CD14-positive monocyte (primary cell): Measurements from ENCODE around the gene MSN. TPM values are rescaled to one million over a fixed set of nuclear protein-coding genes. Genes with fewer than 3 reads are reported as not detected.
A peak's percentile ranks its signal among the peaks of the same experiment; 100 is the strongest.

Experiments
- DNase-seq, 3 donors: peaks; one replicate each; pipeline ENCODE4 v3.0.0-alpha.2; 2011 to 2022
- H2AFZ ChIP-seq: 2 replicates; pipeline ENCODE4 v1.6.0; 2012; ENCODE audit warnings: mild to moderate bottlenecking, low read depth, low read length, inconsistent platforms; ENCODE audit not compliant: insufficient read depth, poor library complexity, severe bottlenecking
- H3K27ac ChIP-seq, 2 donors: 1 replicate in 1 of 2; 2 replicates in 1 of 2; pipeline ENCODE4 v1.5.1; 2012 to 2013; ENCODE audit warnings: low read length in 2 of 2, control low read depth in 1 of 2, inconsistent platforms in 1 of 2, low read depth in 1 of 2, mild to moderate bottlenecking in 1 of 2
- H3K27me3 ChIP-seq, 2 donors: one replicate each; pipeline versions ENCODE4 v1.6.0 to v1.6.1; 2011 to 2013; ENCODE audit warnings: low read length in 2 of 2; ENCODE audit not compliant: control insufficient read depth in 2 of 2, insufficient read depth in 2 of 2
- H3K36me3 ChIP-seq, 2 donors: replicated peaks in 1 of 2; 1 replicate in 1 of 2; 2 replicates in 1 of 2; pipeline versions ENCODE4 v1.5.1 to v1.6.1; 2012 to 2013; ENCODE audit warnings: low read length in 2 of 2, control low read depth in 1 of 2, inconsistent platforms in 1 of 2, mild to moderate bottlenecking in 1 of 2; ENCODE audit not compliant: insufficient read depth in 2 of 2, control insufficient read depth in 1 of 2
- H3K4me1 ChIP-seq, 2 donors: 1 replicate in 1 of 2; 2 replicates in 1 of 2; pipeline versions ENCODE4 v1.5.1 to v1.6.1; 2012 to 2013; ENCODE audit warnings: low read length in 2 of 2, control low read depth in 1 of 2, inconsistent platforms in 1 of 2, mild to moderate bottlenecking in 1 of 2, moderate library complexity in 1 of 2; ENCODE audit not compliant: insufficient read depth in 2 of 2, control insufficient read depth in 1 of 2
- H3K4me2 ChIP-seq: replicated peaks from 2 replicates; pipeline ENCODE3; 2012; ENCODE audit warnings: low read length, moderate library complexity, mild to moderate bottlenecking; ENCODE audit not compliant: poor library complexity, severe bottlenecking; ENCODE audit errors: extremely low read depth
- H3K4me3 ChIP-seq, 3 experiments: fragments of 200-600 bp in 1 of 3; sonication (generic) in 1 of 3; replicated peaks in 1 of 3; 1 replicate in 2 of 3; 2 replicates in 1 of 3; pipeline ENCODE4 v1.5.1; 2011 to 2013; ENCODE audit warnings: low read length in 3 of 3, mild to moderate bottlenecking in 3 of 3, control low read depth in 2 of 3, low read depth in 2 of 3, inconsistent platforms in 1 of 3, moderate library complexity in 1 of 3
- H3K79me2 ChIP-seq: 2 replicates; pipeline ENCODE4 v1.6.0; 2012; ENCODE audit warnings: mild to moderate bottlenecking, control low read depth, inconsistent platforms, low read length, moderate library complexity; ENCODE audit not compliant: insufficient read depth
- H3K9ac ChIP-seq: 2 replicates; pipeline ENCODE4 v1.6.0; 2017; ENCODE audit warnings: low read length, mild to moderate bottlenecking; ENCODE audit not compliant: insufficient read depth, poor library complexity, severe bottlenecking
- H3K9me3 ChIP-seq, 2 donors: replicated peaks in 1 of 2; 1 replicate in 1 of 2; 2 replicates in 1 of 2; pipeline versions ENCODE4 v1.5.1 to v1.6.1; 2012 to 2013; ENCODE audit warnings: low read length in 2 of 2, control low read depth in 1 of 2; ENCODE audit not compliant: control insufficient read depth in 1 of 2, insufficient read depth in 1 of 2
- H4K20me1 ChIP-seq: 2 replicates; pipeline ENCODE4 v1.6.0; 2012; ENCODE audit warnings: mild to moderate bottlenecking, low read length, control low read depth, moderate library complexity; ENCODE audit not compliant: insufficient read depth
- H3K27ac Mint-ChIP-seq, 7 donors: one replicate each; pipeline ENCODE4 v1.8.0; 2020; ENCODE audit warnings: mild to moderate bottlenecking in 7 of 7, mixed read lengths in 7 of 7, moderate library complexity in 6 of 7, inconsistent platforms in 2 of 7
- H3K27me3 Mint-ChIP-seq, 3 donors: one replicate each; pipeline ENCODE4 v1.8.0; 2021 to 2022; ENCODE audit warnings: low read depth in 3 of 3, mild to moderate bottlenecking in 3 of 3, mixed read lengths in 3 of 3, moderate library complexity in 3 of 3, inconsistent platforms in 1 of 3
- H3K36me3 Mint-ChIP-seq, 2 donors: one replicate each; pipeline ENCODE4 v1.8.0; 2020; ENCODE audit warnings: mixed read lengths in 2 of 2, inconsistent platforms in 1 of 2, mild to moderate bottlenecking in 1 of 2
- H3K4me1 Mint-ChIP-seq: one replicate; pipeline ENCODE4 v1.8.0; 2020; ENCODE audit warnings: mild to moderate bottlenecking, mixed read lengths
- H3K4me3 Mint-ChIP-seq, 2 donors: one replicate each; pipeline ENCODE4 v1.8.0; 2020; ENCODE audit warnings: mild to moderate bottlenecking in 2 of 2, mixed read lengths in 2 of 2, moderate library complexity in 1 of 2
- H3K9me3 Mint-ChIP-seq, 7 donors: one replicate each; pipeline ENCODE4 v1.8.0; 2020 to 2022; ENCODE audit warnings: mixed read lengths in 7 of 7, mild to moderate bottlenecking in 6 of 7, moderate library complexity in 6 of 7, inconsistent platforms in 2 of 7
- WGBS: methylation state at CpG from one replicate; pipeline ENCODE4 v1.1.5; 2013; ENCODE audit warnings: missing lambda C conversion rate; ENCODE audit not compliant: insufficient coverage; 5-methylcytosine and 5-hydroxymethylcytosine counted together
- intact Hi-C, 2 donors: fragments of 100-400 bp; cut with micrococcal nuclease; formaldehyde crosslinking; loops; one replicate each; pipeline versions ENCODE4 v1.15.0 to v1.15.1; 2023
- polyA plus RNA-seq, 3 donors: library from polyadenylated mRNA; depleted of rRNA in 1 of 3; unstranded in 2 of 3; stranded (reverse) in 1 of 3; fragments of 300-500 nt in 2 of 3; fragments of >200 nt in 1 of 3; fragmentation: Illumina TruSeq in 2 of 3; gene quantifications; 1 replicate in 2 of 3; 2 replicates in 1 of 3; pipeline ENCODE4 v1.2.3, GENCODE V29; 2012 to 2021
- TF ChIP-seq, protein P1 (sequence below): fragments of 200-600 bp; IDR thresholded peaks from one replicate; pipeline ENCODE4 v1.8.0; 2022; ENCODE audit warnings: antibody characterized with exemption, mild to moderate bottlenecking

MSN gene
- polyA plus RNA-seq, 3 donors: 441 to 888 (median 691) TPM

DNA sequence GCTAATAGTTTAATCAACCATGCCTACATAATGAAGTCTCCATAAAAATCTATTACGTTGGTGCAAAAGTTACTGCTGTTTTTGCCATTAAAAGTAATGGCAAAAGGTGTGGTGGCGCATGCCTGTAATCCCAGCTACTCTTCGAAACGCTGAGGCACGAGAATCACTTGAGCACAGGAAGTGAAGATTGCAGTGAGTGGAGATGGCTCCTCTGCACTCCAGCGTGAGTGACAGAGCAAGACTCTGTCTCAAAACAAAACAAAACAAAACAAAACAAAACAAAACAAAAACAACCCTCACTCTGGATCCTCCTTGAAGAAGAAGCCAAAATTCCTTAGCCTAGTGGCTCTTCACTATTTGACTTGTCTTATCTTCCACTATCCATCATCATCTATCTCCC lies 78.0 kb downstream of the MSN start:
- no peak overlapping the region for H3K27ac ChIP-seq
- peaks cover 21 to 24% of the 10 kb centered on the region in 2 donors for H3K36me3 Mint-ChIP-seq
- H3K79me2 ChIP-seq: no peaks in the 10 kb centered on the region
- H3K4me3 Mint-ChIP-seq: no peak overlapping the region
- H3K9ac ChIP-seq: no peak overlapping the region
- WGBS: no CpG with 5 or more reads among the region's 6 CpGs
- H3K4me3 ChIP-seq: no peak overlapping the region
- peaks cover 49% of the 10 kb centered on the region for H3K4me1 Mint-ChIP-seq
- H3K27me3 Mint-ChIP-seq: peaks cover 0 to 18% (median 0%) of the 10 kb centered on the region in 3 donors
- peaks cover 24 to 32% of the 10 kb centered on the region in 2 donors for H3K4me1 ChIP-seq
- intact Hi-C loops: no loop called here
- H3K27me3 ChIP-seq: peaks cover 0 to 20% of the 10 kb centered on the region in 2 donors
- peak overlapping the region in 1 of 7 donors; percentile 37 for H3K27ac Mint-ChIP-seq
- no peak overlapping the region for H2AFZ ChIP-seq
- DNase-seq: no peak
- H3K9me3 ChIP-seq: no peaks in the 10 kb centered on the region
- no peak overlapping the region for H3K4me2 ChIP-seq
- peaks cover 26% of the 10 kb centered on the region for H4K20me1 ChIP-seq
- peaks cover 20 to 22% of the 10 kb centered on the region in 2 donors for H3K36me3 ChIP-seq
- TF ChIP-seq, protein P1, sequence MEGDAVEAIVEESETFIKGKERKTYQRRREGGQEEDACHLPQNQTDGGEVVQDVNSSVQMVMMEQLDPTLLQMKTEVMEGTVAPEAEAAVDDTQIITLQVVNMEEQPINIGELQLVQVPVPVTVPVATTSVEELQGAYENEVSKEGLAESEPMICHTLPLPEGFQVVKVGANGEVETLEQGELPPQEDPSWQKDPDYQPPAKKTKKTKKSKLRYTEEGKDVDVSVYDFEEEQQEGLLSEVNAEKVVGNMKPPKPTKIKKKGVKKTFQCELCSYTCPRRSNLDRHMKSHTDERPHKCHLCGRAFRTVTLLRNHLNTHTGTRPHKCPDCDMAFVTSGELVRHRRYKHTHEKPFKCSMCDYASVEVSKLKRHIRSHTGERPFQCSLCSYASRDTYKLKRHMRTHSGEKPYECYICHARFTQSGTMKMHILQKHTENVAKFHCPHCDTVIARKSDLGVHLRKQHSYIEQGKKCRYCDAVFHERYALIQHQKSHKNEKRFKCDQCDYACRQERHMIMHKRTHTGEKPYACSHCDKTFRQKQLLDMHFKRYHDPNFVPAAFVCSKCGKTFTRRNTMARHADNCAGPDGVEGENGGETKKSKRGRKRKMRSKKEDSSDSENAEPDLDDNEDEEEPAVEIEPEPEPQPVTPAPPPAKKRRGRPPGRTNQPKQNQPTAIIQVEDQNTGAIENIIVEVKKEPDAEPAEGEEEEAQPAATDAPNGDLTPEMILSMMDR: no peak
- H3K9me3 Mint-ChIP-seq: peaks cover 0 to 3% (median 0%) of the 10 kb centered on the region in 7 donors

DNA sequence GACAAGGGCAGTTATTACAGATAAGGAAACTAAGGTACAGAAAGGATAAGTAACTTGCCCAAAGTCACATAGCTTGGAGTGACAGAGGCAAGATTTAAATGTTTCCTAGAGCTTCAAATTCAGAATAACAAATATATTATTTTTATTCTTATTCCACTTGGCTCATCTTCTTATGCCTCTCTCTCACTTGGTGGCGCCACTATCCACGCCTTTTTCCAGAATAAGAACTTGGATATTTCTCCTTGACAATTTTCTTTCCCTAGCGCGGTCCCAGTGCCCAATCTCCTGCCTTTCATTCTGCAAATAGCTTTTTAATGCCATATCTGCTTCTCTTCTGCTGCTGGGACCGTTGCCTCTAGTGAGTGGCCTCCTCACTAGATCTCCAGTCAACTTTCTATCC lies 78.5 kb downstream of the MSN start:
- peaks cover 30 to 38% of the 10 kb centered on the region in 2 donors for H3K4me1 ChIP-seq
- Mint-ChIP-seq H3K4me1 (peaks cover 54% of the 10 kb centered on the region), H3K27me3 (peaks cover 0 to 20% (median 0%) of the 10 kb centered on the region in 3 donors), H3K4me3 (no peak overlapping the region), H3K27ac (peak overlapping the region in 1 of 7 donors; percentile 28), H3K9me3 (peaks cover 0 to 2% (median 0%) of the 10 kb centered on the region in 7 donors), H3K36me3 (peaks cover 15 to 18% of the 10 kb centered on the region in 2 donors)
- no peak overlapping the region for H3K4me3 ChIP-seq
- H4K20me1 ChIP-seq: peaks cover 21% of the 10 kb centered on the region
- no peak overlapping the region for H3K4me2 ChIP-seq
- TF ChIP-seq, protein P1: no peak
- peaks cover 15 to 16% of the 10 kb centered on the region in 2 donors for H3K36me3 ChIP-seq
- WGBS: 41% methylated on average over 5 of the region's 5 CpGs
- H3K27ac ChIP-seq: no peak overlapping the region
- intact Hi-C loops: no loop called here
- no peak overlapping the region for H2AFZ ChIP-seq
- H3K27me3 ChIP-seq: peaks cover 0 to 23% of the 10 kb centered on the region in 2 donors
- H3K9ac ChIP-seq: no peak overlapping the region
- no peak for DNase-seq
- H3K9me3 ChIP-seq: no peaks in the 10 kb centered on the region
- H3K79me2 ChIP-seq: no peaks in the 10 kb centered on the region
